Glutamatergic neuron (in vitro differentiated cells): Measurements from ENCODE around the gene CTH. TPM values are rescaled to one million over a fixed set of nuclear protein-coding genes. Genes with fewer than 3 reads are reported as not detected.
"Not testable (repeated sequence)": the region's sequence is repeated elsewhere in the genome, so short reads cannot be mapped to it uniquely, and the experiment has no call there.

Experiments used
- DNase-seq: peaks from one replicate; pipeline ENCODE4 v3.0.0; 2022
- H3K27ac Mint-ChIP-seq: one replicate; pipeline ENCODE4 v1.8.0; 2020; ENCODE audit warnings: mild to moderate bottlenecking, mixed read lengths, inconsistent platforms; ENCODE audit not compliant: unreplicated experiment
- H3K27me3 Mint-ChIP-seq: one replicate; pipeline ENCODE4 v1.8.0; 2020; ENCODE audit warnings: mild to moderate bottlenecking, moderate library complexity, mixed read lengths, inconsistent platforms; ENCODE audit not compliant: unreplicated experiment
- H3K36me3 Mint-ChIP-seq: one replicate; pipeline ENCODE4 v1.8.0; 2020; ENCODE audit warnings: mild to moderate bottlenecking, mixed read lengths, inconsistent platforms; ENCODE audit not compliant: unreplicated experiment
- H3K4me1 Mint-ChIP-seq: one replicate; pipeline ENCODE4 v1.8.0; 2020; ENCODE audit warnings: mild to moderate bottlenecking, low read depth, mixed read lengths, inconsistent platforms; ENCODE audit not compliant: unreplicated experiment
- H3K4me3 Mint-ChIP-seq: one replicate; pipeline ENCODE4 v1.8.0; 2020; ENCODE audit warnings: mild to moderate bottlenecking, mixed read lengths, inconsistent platforms; ENCODE audit not compliant: unreplicated experiment
- H3K9me3 Mint-ChIP-seq: one replicate; pipeline ENCODE4 v1.8.0; 2020; ENCODE audit warnings: mild to moderate bottlenecking, moderate library complexity, mixed read lengths, inconsistent platforms; ENCODE audit not compliant: unreplicated experiment
- CTCF ChIP-seq: fragments of 200-600 bp; sonication (generic); IDR thresholded peaks from one replicate; pipeline ENCODE4 v1.5.0; 2021; ENCODE audit not compliant: partially characterized antibody, unreplicated experiment
- total RNA-seq: library from RNA; stranded (reverse); fragmentation: NEBNext Ultra II Directional; extraction: Animal tissue kit (Norgen Biotek cat#: 25700); gene quantifications from one replicate; pipeline ENCODE4 v1.2.1, GENCODE V29; 2021; ENCODE audit not compliant: unreplicated experiment

The CTH gene
- total RNA-seq, 1 donor from 2014 or later: 7.3 TPM

GRCh38 chr1:70372426-70372825 is 38.6 kb upstream of the CTH start:
- Mint-ChIP-seq H3K27ac (no peak overlapping the region), H3K9me3 (no peaks in the 10 kb centered on the region), H3K4me1 (peaks cover 9% of the 10 kb centered on the region), H3K36me3 (no peaks in the 10 kb centered on the region), H3K4me3 (no peak overlapping the region), H3K27me3 (no peaks in the 10 kb centered on the region)
- DNase-seq: no peak
- TF ChIP-seq CTCF: no peak

DNA sequence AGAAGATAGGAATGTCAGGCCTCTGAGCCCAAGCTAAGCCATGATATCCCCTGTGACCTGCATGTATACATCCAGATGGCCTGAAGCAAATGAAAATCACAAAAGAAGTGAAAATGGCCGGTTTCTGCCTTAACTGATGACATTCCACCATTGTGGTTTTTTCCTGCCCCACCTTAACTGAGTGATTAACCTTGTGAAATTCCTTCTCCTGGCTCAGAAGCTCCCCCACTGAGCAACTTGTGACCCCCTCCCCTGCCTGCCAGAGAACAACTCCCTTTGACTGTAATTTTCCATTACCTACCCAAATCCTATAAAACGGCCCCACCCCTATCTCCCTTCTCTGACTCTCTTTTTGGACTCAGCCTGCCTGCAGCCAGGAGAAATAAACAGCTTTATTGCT is 37.5 kb upstream of the CTH start:
- H3K36me3 Mint-ChIP-seq: not testable (repeated sequence)

GRCh38 chr1:70376196-70376595 is 34.9 kb upstream of the CTH start:
- no peak for DNase-seq
- Mint-ChIP-seq H3K9me3 (no peaks in the 10 kb centered on the region), H3K4me1 (peaks cover 7% of the 10 kb centered on the region), H3K36me3 (no peaks in the 10 kb centered on the region), H3K27me3 (no peaks in the 10 kb centered on the region), H3K27ac (no peak overlapping the region), H3K4me3 (no peak overlapping the region)
- no peak for TF ChIP-seq CTCF

More for the DNA sequence above, 37.5 kb upstream of the CTH start:
- DNase-seq, H3K4me3 Mint-ChIP-seq, H3K27ac Mint-ChIP-seq, H3K27me3 Mint-ChIP-seq, H3K4me1 Mint-ChIP-seq, H3K9me3 Mint-ChIP-seq: not testable (repeated sequence)

- Mint-ChIP-seq H3K36me3 (no peaks in the 10 kb centered on the region), H3K4me1 (no peaks in the 10 kb centered on the region), H3K4me3 (no peak overlapping the region), H3K27me3 (no peaks in the 10 kb centered on the region), H3K27ac (no peak overlapping the region), H3K9me3 (no peaks in the 10 kb centered on the region)
- no peak for DNase-seq
- no peak for TF ChIP-seq CTCF
Observed at GRCh38 chr1:70382682-70383081, 28.4 kb upstream of the CTH start.

DNA sequence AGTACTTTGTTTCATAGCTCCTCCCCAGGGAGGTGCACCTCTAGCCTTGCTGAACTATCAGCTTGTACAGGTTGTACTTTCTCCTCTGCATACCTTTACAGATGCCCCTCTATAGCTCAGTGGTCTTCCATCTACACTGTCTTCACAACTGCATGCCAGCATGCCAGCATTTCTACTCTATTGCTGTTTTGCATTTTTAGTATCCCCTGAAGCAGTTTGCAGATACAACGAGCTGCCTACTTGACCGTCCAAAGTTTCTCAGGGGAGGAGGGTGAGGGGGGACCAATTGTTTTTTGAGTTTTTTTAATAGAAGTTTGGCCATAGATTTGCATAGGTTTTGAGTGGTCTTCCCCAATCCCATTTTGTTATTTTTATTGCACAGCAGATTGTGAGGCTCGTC is 27.6 kb upstream of the CTH start:
- Mint-ChIP-seq H3K9me3 (no peaks in the 10 kb centered on the region), H3K4me1 (no peaks in the 10 kb centered on the region), H3K4me3 (no peak overlapping the region), H3K27ac (no peak overlapping the region), H3K36me3 (no peaks in the 10 kb centered on the region), H3K27me3 (no peaks in the 10 kb centered on the region)
- no peak for TF ChIP-seq CTCF
- no peak for DNase-seq

DNA sequence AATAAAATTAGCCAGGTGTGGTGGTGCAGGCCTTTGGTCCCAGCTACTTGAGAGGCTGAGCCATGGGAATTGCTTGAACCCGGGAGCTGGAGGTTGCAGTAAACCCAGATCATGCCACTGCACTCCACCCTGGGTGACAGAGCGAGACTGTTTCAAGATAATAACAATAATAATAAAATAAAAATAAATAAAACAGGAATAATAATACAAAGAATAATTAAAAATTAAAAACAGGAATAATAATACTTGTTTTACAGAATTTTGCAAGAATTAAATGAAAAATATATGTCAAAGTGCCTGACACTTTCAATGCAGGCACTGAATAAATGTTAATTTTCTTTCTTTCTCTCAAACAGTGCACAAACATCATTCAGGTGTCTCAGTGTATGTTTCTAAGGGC is 26.5 kb upstream of the CTH start:
- no peak overlapping the region for H3K4me3 Mint-ChIP-seq
- no peaks in the 10 kb centered on the region for H3K9me3 Mint-ChIP-seq
- DNase-seq: no peak
- no peak overlapping the region for H3K27ac Mint-ChIP-seq
- no peaks in the 10 kb centered on the region for H3K4me1 Mint-ChIP-seq
- TF ChIP-seq CTCF: no peak
- no peaks in the 10 kb centered on the region for H3K27me3 Mint-ChIP-seq
- no peaks in the 10 kb centered on the region for H3K36me3 Mint-ChIP-seq
